ENCODE data around the gene SNTB2.

Gene SNTB2

GRCh38 chr16:69176033-69176800, 10.7 kb upstream of the SNTB2 start:
- no peak for TF ChIP-seq CTCF (IDR thresholded peaks at IDR 0.05; ENCODE audit: low read depth, low read length)
- no peak for DNase-seq

GRCh38 chr16:69179328-69180010, 7.5 kb upstream of the SNTB2 start:
- Histone ChIP-seq H3K36me3 (no peaks in the 10 kb centered on the region; the same call in none of the 2 replicates), H3K9me3 (ENCODE audit: severe bottlenecking) (no peaks in the 10 kb centered on the region), H3K4me3 (ENCODE audit: low read depth, low read length) (no peak overlapping the region), H3K27me3 (ENCODE audit: insufficient read depth, low read depth, severe bottlenecking) (no peaks in the 10 kb centered on the region), H3K27ac (no peak overlapping the region)
- no peak for TF ChIP-seq CTCF (IDR thresholded peaks at IDR 0.05; ENCODE audit: low read depth, low read length)
- no peak for DNase-seq

More at GRCh38 chr16:69176033-69176800, 10.7 kb upstream of the SNTB2 start:
- H3K27me3 ChIP-seq (ENCODE audit: insufficient read depth, low read depth, severe bottlenecking): no peaks in the 10 kb centered on the region
- peaks cover 3% of the 10 kb centered on the region for H3K36me3 ChIP-seq
- no peak overlapping the region for H3K27ac ChIP-seq
- no peaks in the 10 kb centered on the region for H3K9me3 ChIP-seq (ENCODE audit: severe bottlenecking)
- H3K4me3 ChIP-seq (ENCODE audit: low read depth, low read length): no peak overlapping the region

DNA sequence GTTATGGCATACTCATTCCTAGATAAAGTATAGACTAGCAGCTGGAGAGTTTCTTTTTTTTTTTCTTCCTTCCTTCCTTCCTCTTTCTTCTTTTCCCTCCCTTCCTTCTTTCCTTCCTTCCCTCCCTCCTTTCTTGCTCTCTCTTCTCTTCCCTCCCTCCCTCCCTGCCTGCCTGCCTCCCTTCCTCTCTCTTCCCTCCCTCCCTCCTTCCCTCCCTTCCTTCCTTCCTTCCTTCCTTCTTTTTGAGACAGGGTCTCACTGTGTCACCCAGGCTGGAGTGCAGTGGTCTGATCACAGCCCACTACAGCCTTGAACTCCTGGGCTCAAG, 7.0 kb upstream of the SNTB2 start:
- Histone ChIP-seq H3K4me3 (ENCODE audit: low read depth, low read length) (no peak overlapping the region), H3K36me3 (no peaks in the 10 kb centered on the region; the same call in none of the 2 replicates), H3K9me3 (ENCODE audit: severe bottlenecking) (no peaks in the 10 kb centered on the region), H3K27ac (no peak overlapping the region), H3K27me3 (ENCODE audit: insufficient read depth, low read depth, severe bottlenecking) (no peaks in the 10 kb centered on the region)
- no peak for DNase-seq
- TF ChIP-seq CTCF (IDR thresholded peaks at IDR 0.05; ENCODE audit: low read depth, low read length): no peak

DNA sequence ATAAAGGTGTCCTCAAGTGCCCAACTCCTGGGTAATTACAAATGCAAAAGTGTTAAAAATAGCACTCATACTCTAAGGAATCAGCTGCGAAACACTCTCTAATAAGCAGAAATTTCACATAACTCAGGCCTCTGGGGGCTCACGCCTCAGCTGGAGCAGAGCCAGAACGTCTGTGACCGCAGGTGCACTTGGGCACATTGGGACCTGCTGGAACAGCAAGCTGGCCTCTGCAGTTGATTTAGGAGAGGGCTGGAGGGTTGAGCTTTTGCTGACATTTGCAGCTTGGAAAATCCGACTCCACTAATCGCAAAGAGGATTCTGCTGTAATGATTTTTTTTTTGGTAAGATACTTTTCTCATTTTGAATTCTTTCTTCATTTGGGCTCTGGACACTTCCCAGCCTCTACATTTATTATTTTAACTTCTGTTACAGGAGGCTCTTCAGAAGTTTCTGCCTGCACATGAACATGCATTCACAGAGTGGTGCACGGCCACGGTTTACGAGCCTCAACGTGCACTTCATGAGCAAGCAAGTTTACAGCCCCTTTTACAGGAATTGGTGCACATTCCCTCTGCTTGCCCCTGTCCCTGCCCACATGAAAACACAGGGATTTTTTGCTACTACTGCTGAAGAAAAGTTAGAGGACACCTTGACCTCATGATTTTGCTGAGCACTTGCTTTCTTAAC, 4.1 kb upstream of the SNTB2 start:
- H3K9me3 ChIP-seq (ENCODE audit: severe bottlenecking): no peaks in the 10 kb centered on the region
- DNase-seq: peak; percentile 67
- no peak overlapping the region for H3K4me3 ChIP-seq (ENCODE audit: low read depth, low read length)
- peak overlapping the region; percentile 35 for H3K27ac ChIP-seq
- TF ChIP-seq CTCF (IDR thresholded peaks at IDR 0.05; ENCODE audit: low read depth, low read length): no peak
- H3K36me3 ChIP-seq: no peaks in the 10 kb centered on the region; the same call in 1 of the 2 replicates
- H3K27me3 ChIP-seq (ENCODE audit: insufficient read depth, low read depth, severe bottlenecking): no peaks in the 10 kb centered on the region

DNA sequence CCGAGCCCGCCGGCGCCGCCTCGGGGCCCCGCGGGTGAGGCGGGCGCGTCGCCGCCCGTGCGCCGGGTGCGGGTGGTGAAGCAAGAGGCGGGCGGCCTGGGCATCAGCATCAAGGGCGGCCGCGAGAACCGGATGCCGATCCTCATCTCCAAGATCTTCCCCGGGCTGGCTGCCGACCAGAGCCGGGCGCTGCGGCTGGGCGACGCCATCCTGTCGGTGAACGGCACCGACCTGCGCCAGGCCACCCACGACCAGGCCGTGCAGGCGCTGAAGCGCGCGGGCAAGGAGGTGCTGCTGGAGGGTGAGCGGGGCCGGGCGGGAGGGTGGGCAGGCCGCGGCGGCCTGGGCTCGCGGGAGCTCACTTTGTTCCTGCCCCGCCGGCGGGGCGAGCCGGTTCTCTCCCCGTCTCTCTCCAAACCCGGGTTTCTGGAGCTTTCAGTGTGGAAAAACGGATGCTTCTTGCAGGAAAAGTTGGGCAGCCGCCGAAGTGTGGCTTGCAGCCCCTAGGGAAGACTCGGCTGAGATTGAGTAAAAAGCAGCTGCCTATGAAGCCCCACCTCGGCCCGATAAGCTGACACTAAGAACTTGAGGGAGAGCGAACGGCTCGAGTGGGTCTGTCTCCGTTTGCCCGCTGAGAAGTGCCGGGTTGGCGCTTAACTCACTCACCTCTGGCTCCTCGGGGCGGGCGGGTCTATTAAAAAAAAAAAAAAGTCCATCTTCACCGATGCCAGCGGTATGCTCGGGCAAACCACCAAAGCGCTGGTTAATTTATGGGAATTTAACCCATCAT, 677 bp downstream of the SNTB2 start:
- peak; percentile 62 for DNase-seq

More for the DNA sequence above, 677 bp downstream of the SNTB2 start:
- H3K36me3 ChIP-seq: peaks cover 3% of the 10 kb centered on the region
- peak overlapping the region; percentile 79 for H3K4me3 ChIP-seq (ENCODE audit: low read depth, low read length)
- no peak for TF ChIP-seq CTCF (IDR thresholded peaks at IDR 0.05; ENCODE audit: low read depth, low read length)
- H3K9me3 ChIP-seq (ENCODE audit: severe bottlenecking): no peaks in the 10 kb centered on the region
- no peaks in the 10 kb centered on the region for H3K27me3 ChIP-seq (ENCODE audit: insufficient read depth, low read depth, severe bottlenecking)
- peak overlapping the region; percentile 93 for H3K27ac ChIP-seq
